DND-41 (cell line): ENCODE results near the gene TRRAP.

Source experiments
- ATAC-seq: fragments of 200-7000 bp; cut with Tn5 transposase; 3 replicates; pipeline ENCODE4 v1.9.1; 2021; ENCODE audit warnings: low read depth; ENCODE audit not compliant: insufficient read depth
- DNase-seq: peaks from one replicate; pipeline ENCODE4 v3.0.0-alpha.2; 2020
- H2AFZ ChIP-seq: 2 replicates; pipeline ENCODE4 v1.6.0; 2012; ENCODE audit warnings: low read depth, low read length
- H3K27ac ChIP-seq: 2 replicates; pipeline ENCODE4 v1.5.1; 2012; ENCODE audit warnings: low read length, inconsistent platforms
- H3K27me3 ChIP-seq: fragments of 200-600 bp; sonication (generic); 2 replicates; pipeline ENCODE4 v1.6.0; 2012; ENCODE audit warnings: low read length, mild to moderate bottlenecking, inconsistent platforms; ENCODE audit not compliant: insufficient read depth, poor library complexity
- H3K36me3 ChIP-seq: 2 replicates; pipeline ENCODE4 v1.5.1; 2012; ENCODE audit warnings: low read length, inconsistent platforms; ENCODE audit not compliant: insufficient read depth
- H3K4me1 ChIP-seq: 2 replicates; pipeline ENCODE4 v1.5.1; 2012; ENCODE audit warnings: mild to moderate bottlenecking, low read length; ENCODE audit not compliant: insufficient read depth
- H3K4me2 ChIP-seq: 2 replicates; pipeline ENCODE4 v1.6.0; 2012; ENCODE audit warnings: mild to moderate bottlenecking, moderate library complexity, low read length, inconsistent platforms; ENCODE audit not compliant: insufficient read depth
- H3K4me3 ChIP-seq, 2 experiments: fragments of 200-600 bp in 1 of 2; shearing (Covaris generic) in 1 of 2; 2 replicates each; pipeline ENCODE4 v1.5.1; 2012 to 2016; ENCODE audit warnings: inconsistent platforms in 2 of 2, low read length in 2 of 2, mild to moderate bottlenecking in 2 of 2, low read depth in 1 of 2, moderate library complexity in 1 of 2
- H3K79me2 ChIP-seq: 2 replicates; pipeline ENCODE4 v1.6.0; 2012; ENCODE audit warnings: low read length, inconsistent platforms; ENCODE audit not compliant: insufficient read depth
- H3K9ac ChIP-seq: 2 replicates; pipeline ENCODE4 v1.6.0; 2012; ENCODE audit warnings: low read depth, mild to moderate bottlenecking, inconsistent platforms, low read length, moderate library complexity
- H3K9me3 ChIP-seq: 2 replicates; pipeline ENCODE4 v1.5.1; 2012; ENCODE audit warnings: low read length, moderate library complexity, mild to moderate bottlenecking, inconsistent platforms; ENCODE audit not compliant: insufficient read depth, severe bottlenecking
- H4K20me1 ChIP-seq: 2 replicates; pipeline ENCODE4 v1.6.0; 2012; ENCODE audit warnings: low read length; ENCODE audit not compliant: insufficient read depth
- EZH2 ChIP-seq: IDR thresholded peaks from 3 replicates; pipeline ENCODE4 v1.6.1; 2012; ENCODE audit warnings: borderline replicate concordance, low read depth, mild to moderate bottlenecking, moderate library complexity, low read length, inconsistent platforms; ENCODE audit not compliant: severe bottlenecking
- TF ChIP-seq, protein P1 (sequence below): IDR thresholded peaks from 2 replicates; pipeline ENCODE4 v1.5.1; 2012; ENCODE audit warnings: borderline replicate concordance, low read length, moderate library complexity, mild to moderate bottlenecking; ENCODE audit not compliant: poor library complexity, severe bottlenecking; ENCODE audit errors: extremely low read depth

Gene TRRAP

DNA sequence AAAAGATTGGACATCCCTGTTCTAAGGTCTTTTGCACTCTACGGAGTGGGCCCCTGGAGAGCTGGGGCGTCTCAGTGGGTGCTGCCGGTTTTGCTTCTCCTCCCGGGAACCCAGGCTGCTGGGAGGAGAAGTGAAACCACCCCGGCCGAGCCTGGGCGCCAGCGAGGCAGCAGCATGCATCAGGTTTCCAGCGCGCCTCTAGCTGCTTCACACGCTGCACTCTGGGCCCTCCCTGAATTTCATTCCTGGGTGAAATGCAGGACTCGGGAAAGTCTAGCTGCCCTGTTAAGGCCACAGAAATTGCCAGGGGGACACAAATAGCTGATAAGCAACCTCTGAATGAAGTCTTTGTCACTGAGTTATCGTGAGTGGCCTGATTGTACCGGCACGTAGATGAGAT lies 127.4 kb downstream of the TRRAP start:
- Histone ChIP-seq H3K4me3 (no peak overlapping the region), H3K27me3 (no peaks in the 10 kb centered on the region), H3K9me3 (no peaks in the 10 kb centered on the region), H3K36me3 (peaks cover 90% of the 10 kb centered on the region), H3K27ac (no peak overlapping the region), H3K4me2 (no peak overlapping the region), H3K79me2 (no peaks in the 10 kb centered on the region), H4K20me1 (0 out of 2 replicates have a peak, but pooled peaks cover 8% of the 10 kb centered on the region), H3K4me1 (no peaks in the 10 kb centered on the region), H3K9ac (no peak overlapping the region), H2AFZ (no peak overlapping the region)
- TF ChIP-seq EZH2: no peak
- TF ChIP-seq, protein P1, sequence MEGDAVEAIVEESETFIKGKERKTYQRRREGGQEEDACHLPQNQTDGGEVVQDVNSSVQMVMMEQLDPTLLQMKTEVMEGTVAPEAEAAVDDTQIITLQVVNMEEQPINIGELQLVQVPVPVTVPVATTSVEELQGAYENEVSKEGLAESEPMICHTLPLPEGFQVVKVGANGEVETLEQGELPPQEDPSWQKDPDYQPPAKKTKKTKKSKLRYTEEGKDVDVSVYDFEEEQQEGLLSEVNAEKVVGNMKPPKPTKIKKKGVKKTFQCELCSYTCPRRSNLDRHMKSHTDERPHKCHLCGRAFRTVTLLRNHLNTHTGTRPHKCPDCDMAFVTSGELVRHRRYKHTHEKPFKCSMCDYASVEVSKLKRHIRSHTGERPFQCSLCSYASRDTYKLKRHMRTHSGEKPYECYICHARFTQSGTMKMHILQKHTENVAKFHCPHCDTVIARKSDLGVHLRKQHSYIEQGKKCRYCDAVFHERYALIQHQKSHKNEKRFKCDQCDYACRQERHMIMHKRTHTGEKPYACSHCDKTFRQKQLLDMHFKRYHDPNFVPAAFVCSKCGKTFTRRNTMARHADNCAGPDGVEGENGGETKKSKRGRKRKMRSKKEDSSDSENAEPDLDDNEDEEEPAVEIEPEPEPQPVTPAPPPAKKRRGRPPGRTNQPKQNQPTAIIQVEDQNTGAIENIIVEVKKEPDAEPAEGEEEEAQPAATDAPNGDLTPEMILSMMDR: no peak
- DNase-seq (no peak), ATAC-seq (no peak)

DNA sequence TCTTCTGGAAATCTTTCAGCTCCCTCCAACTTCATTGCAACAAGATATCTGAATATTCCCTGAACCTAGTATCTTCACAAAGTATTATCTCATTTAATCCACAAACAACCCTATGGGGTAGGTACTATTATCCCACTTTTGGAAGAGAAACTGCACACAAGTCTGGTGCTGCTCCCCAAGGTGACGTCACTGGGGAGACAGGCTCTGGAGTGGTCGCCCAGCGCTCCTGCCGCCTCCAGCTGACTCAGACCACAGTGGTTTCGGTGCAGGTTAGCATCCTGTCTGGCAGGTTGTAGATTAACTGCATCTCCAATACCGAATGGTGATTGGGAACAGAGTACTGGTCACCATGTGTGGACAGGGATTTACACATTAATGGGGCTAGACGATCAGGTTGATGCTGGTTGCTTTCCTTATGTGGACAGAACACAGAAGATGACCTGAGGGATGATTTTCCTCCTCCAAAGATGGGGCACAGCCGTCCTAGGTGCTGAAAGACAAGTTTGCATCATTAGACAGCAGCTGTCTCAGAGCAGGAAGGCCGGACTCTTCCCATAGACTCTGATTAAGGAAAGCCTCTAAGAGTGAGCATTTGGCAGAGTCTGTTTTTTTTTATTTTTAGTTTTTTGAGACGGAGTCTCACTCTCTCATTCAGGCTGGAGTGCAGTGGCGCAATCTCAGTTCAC lies 128.6 kb downstream of the TRRAP start:
- H3K27me3 ChIP-seq: no peaks in the 10 kb centered on the region
- peaks cover 90% of the 10 kb centered on the region for H3K36me3 ChIP-seq
- H3K9me3 ChIP-seq: no peaks in the 10 kb centered on the region
- no peak for ATAC-seq
- H3K9ac ChIP-seq: no peak overlapping the region
- DNase-seq: no peak
- no peak overlapping the region for H3K27ac ChIP-seq
- no peak for TF ChIP-seq EZH2
- TF ChIP-seq, protein P1: no peak
- no peak overlapping the region for H3K4me3 ChIP-seq
- H4K20me1 ChIP-seq: 0 out of 2 replicates have a peak, but pooled peaks cover 8% of the 10 kb centered on the region
- H3K79me2 ChIP-seq: no peaks in the 10 kb centered on the region
- no peak overlapping the region for H2AFZ ChIP-seq
- no peak overlapping the region for H3K4me2 ChIP-seq
- H3K4me1 ChIP-seq: no peaks in the 10 kb centered on the region

DNA sequence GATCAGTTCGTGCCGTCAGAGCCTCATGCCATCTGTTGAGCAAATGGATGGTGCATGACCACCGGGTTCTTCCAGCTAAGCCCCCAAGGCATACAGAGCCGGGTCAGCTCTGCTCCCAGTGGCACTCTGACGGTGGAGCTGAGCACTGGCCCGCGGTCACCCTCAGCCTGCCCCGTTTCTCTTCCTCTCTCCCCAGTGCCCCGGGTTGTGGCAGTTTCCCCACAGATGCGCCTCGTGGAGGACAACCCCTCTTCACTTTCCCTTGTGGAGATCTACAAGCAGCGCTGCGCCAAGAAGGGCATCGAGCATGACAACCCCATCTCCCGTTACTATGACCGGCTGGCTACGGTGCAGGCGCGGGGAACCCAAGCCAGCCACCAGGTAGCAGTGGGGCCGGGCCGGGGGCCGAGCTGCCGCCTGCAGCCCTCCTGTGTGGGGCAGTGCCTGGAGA lies 129.9 kb downstream of the TRRAP start:
- TF ChIP-seq, protein P1: no peak
- TF ChIP-seq EZH2: no peak
- no peak overlapping the region for H3K9ac ChIP-seq
- H3K27me3 ChIP-seq: no peaks in the 10 kb centered on the region
- DNase-seq (no peak), ATAC-seq (no peak)
- H3K79me2 ChIP-seq: no peaks in the 10 kb centered on the region
- H3K9me3 ChIP-seq: no peaks in the 10 kb centered on the region
- H3K4me2 ChIP-seq: no peak overlapping the region
- no peak overlapping the region for H3K27ac ChIP-seq
- H2AFZ ChIP-seq: no peak overlapping the region
- H3K36me3 ChIP-seq: peaks cover 90% of the 10 kb centered on the region
- no peaks in the 10 kb centered on the region for H3K4me1 ChIP-seq
- H4K20me1 ChIP-seq: 0 out of 2 replicates have a peak, but pooled peaks cover 2% of the 10 kb centered on the region
- H3K4me3 ChIP-seq: no peak overlapping the region
